ENCODE results near the gene SLC12A8.
A peak's percentile ranks its signal among the peaks of the same experiment; 100 is the strongest.

Gene SLC12A8

GRCh38 chr3:125045194-125045593 is 167.4 kb downstream of the SLC12A8 start:
- DNase-seq (ENCODE audit: low read depth), result peak; percentile 29
- no peak for TF ChIP-seq CTCF (conservative IDR thresholded peaks at IDR 0.05; ENCODE audit: control insufficient read depth, insufficient read depth, low read depth, low read length)
- H3K4me3 ChIP-seq (ENCODE audit: control insufficient read depth, low read depth, low read length), result no peak overlapping the region

DNA sequence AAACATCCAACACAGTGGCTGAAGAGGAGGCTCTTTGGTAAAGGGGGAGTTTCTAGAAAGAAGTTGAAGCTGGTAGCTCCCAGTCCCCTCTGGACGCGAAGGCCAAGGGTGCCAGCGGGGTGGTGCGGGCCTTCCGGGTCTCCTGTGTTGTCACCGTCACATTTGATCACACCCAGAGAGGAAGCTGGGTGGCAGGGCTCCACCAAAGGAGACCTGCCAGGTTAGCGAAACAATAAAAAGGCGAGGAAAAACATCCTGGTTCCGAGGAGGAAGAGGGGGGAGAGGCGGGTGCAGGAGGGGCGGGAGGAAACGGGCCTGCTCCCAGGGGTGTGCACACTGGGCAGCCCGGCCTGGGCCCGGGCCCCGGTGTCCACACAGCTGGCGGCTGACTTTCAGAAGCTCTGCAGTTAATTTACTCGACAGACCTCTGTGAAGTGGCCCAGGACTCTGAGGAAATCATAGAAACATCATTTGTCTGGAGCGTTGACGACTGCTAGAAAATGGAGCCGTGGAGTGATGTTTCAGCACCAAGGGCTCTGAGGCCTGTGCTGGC is 168.9 kb downstream of the SLC12A8 start:
- DNase-seq (ENCODE audit: low read depth), result peak; percentile 31
- no peak for TF ChIP-seq CTCF (conservative IDR thresholded peaks at IDR 0.05; ENCODE audit: control insufficient read depth, insufficient read depth, low read depth, low read length)

DNA sequence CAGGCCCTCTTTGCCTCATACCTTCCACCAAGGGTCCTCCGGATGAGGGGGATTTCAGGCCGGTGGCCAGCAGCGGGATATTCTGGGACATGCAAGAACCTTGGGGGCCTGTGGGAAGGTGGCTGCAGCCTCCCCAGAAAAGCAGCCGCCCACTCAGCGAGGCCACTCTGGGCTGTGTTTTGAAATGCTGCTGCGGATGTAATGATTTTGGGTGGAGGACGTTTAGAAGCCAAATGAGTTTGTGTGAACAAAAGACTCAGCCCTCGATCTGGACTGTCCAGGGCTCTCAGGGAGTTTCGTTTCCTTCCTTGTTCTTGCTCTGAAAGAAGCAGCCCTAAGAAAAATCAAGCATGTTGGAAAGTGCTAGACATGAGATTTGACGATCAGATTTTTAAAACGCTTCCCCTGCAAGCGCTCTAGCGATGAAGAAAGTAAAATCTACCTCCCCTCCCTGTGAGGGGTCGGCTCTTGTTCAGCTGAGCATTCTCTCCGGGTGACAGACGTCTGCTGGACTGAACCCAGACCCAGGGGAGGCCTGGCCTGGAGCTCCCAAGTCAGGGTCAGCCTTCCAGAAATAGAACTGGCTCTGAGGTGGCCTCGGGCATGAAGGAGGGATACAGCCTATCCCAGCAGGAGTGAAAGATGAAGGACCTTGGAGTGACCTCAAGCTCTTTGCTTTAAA is 169.7 kb downstream of the SLC12A8 start:
- peak; percentile 64 for DNase-seq (ENCODE audit: low read depth)
- no peak for TF ChIP-seq CTCF (conservative IDR thresholded peaks at IDR 0.05; ENCODE audit: control insufficient read depth, insufficient read depth, low read depth, low read length)
- no peak overlapping the region for H3K4me3 ChIP-seq (ENCODE audit: control insufficient read depth, low read depth, low read length)

More for the DNA sequence above, 168.9 kb downstream of the SLC12A8 start:
- no peak overlapping the region for H3K4me3 ChIP-seq (ENCODE audit: control insufficient read depth, low read depth, low read length)

DNA sequence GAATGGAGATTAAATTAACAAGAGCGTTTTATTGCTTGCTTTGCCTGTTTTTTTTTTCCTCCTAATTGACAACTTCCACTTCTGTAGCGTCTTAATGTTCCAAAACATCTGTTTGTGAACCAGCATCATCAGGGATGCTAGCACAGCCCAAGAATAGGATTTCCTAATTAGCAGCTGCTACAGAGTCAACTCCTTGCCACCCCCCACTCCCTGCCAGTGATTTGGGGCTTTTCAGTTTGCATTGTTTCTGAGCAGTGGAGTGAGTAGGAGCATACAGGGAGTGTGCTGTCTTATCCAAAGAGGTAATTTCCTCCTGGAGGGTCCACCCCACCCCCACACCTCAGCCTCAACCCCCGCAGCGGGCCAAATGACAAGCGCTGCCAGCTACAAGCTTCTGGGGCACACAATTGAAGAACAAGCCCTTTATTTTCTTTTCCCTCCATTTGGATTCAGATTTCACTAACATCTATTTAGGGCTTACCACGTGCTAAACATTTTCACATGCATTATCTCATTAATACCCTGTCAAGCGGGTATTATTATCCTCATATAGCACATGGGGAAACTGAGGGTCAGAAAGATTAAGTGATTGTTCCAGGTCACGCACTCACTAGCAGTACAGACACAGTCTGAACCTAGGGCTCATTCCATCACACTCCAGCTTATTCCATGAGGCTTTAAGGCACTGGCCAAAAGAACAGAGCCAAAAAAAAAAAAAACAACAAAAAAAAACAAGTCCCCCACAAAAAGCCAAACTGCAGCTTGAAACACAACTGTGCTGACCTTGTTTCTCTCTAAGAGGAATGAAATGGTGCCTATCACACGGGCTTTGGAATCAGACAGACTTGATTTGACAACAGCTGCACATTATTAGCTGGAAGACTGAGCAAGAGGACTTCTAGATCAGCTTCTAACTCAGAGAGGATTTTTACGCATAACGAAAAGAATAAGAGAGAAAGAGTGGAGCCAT is 173.1 kb downstream of the SLC12A8 start:
- peak; percentile 29 for DNase-seq (ENCODE audit: low read depth)
- no peak overlapping the region for H3K4me3 ChIP-seq (ENCODE audit: control insufficient read depth, low read depth, low read length)
- TF ChIP-seq CTCF (conservative IDR thresholded peaks at IDR 0.05; ENCODE audit: control insufficient read depth, insufficient read depth, low read depth, low read length), result no peak

GRCh38 chr3:125037498-125038150 is 174.9 kb downstream of the SLC12A8 start:
- H3K4me3 ChIP-seq (ENCODE audit: control insufficient read depth, low read depth, low read length), result no peak overlapping the region
- TF ChIP-seq CTCF (conservative IDR thresholded peaks at IDR 0.05; ENCODE audit: control insufficient read depth, insufficient read depth, low read depth, low read length), result no peak
- no peak for DNase-seq (ENCODE audit: low read depth)

- DNase-seq (ENCODE audit: low read depth), result no peak
- H3K4me3 ChIP-seq (ENCODE audit: control insufficient read depth, low read depth, low read length), result no peak overlapping the region
- no peak for TF ChIP-seq CTCF (conservative IDR thresholded peaks at IDR 0.05; ENCODE audit: control insufficient read depth, insufficient read depth, low read depth, low read length)
Observed at GRCh38 chr3:125035217-125035616, 177.3 kb downstream of the SLC12A8 start.

Measured in fibroblast of mammary gland (primary cell).